OCI-LY1 (cell line): ENCODE measurements around the gene PAK3.

Source experiments
- CTCF ChIP-seq: fragments of 200-600 bp; sonication (generic), shearing (Covaris generic); IDR thresholded peaks from 2 replicates; pipeline ENCODE4 v1.5.1; 2017; ENCODE audit warnings: mild to moderate bottlenecking, antibody characterized with exemption, low read length, moderate library complexity, mixed read lengths
- EZH2 ChIP-seq: fragments of 200-600 bp; sonication (generic), shearing (Covaris generic); IDR thresholded peaks from 2 replicates; pipeline ENCODE4 v1.8.0; 2017; ENCODE audit warnings: borderline replicate concordance, mixed run types, mild to moderate bottlenecking, antibody characterized with exemption, low read length, moderate library complexity, mixed read lengths

- TF ChIP-seq CTCF: no peak
- no peak for TF ChIP-seq EZH2
Observed at GRCh38 chrX:111052478-111052877, 43.5 kb upstream of the PAK3 start.
